IMR-90 (cell line): ENCODE data around the gene TRAF4.

Experiments
- CEBPB ChIP-seq: IDR thresholded peaks from 2 replicates; pipeline ENCODE4 v1.6.1; 2012; ENCODE audit warnings: low read depth, low read length, improper control_type of control experiment
- MXI1 ChIP-seq: IDR thresholded peaks from 2 replicates; pipeline ENCODE4 v1.6.1; 2012; ENCODE audit warnings: low read depth, mild to moderate bottlenecking, low read length, moderate library complexity, borderline replicate concordance
- POLR2A ChIP-seq: IDR thresholded peaks from 2 replicates; pipeline ENCODE4 v1.6.1; 2012; ENCODE audit warnings: mild to moderate bottlenecking, low read depth, low read length
- RAD21 ChIP-seq: IDR thresholded peaks from 2 replicates; pipeline ENCODE4 v1.6.1; 2012; ENCODE audit warnings: low read length, improper control_type of control experiment
- RCOR1 ChIP-seq: IDR thresholded peaks from 2 replicates; pipeline ENCODE4 v1.6.1; 2012; ENCODE audit warnings: mild to moderate bottlenecking, low read length, improper control_type of control experiment; ENCODE audit not compliant: insufficient replicate concordance

DNA sequence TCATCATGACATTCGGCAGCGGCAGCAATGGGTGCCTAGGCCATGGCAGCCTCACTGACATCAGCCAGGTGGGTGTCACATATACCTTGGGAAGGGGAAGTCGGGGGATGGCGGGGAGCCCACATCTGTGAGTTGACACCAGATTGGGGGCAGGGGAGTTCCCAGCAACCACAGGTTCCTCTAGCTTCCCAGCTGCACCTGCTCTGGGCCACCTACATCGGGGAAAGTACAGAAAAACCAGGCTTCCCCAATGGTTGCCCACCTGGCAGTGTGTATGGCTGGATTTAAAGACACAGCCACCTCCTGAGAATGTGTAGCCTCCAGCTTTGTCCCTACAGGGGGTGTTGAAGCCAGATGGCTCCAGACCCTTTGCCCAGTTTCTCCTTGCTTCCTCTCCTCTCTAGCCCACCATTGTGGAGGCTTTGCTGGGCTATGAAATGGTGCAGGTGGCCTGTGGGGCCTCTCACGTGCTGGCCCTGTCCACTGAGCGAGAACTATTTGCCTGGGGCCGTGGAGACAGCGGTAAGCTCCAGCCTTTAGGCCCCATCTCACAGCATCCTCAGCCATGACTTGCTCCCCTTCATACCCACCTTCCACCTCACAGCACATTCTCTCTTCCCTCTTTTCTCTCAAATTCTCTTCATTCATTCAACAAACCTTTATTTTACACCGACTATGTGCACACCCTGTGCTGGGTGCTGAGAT, 5.0 kb upstream of the TRAF4 start:
- TF ChIP-seq CEBPB (no peak), RAD21 (no peak), POLR2A (no peak), RCOR1 (no peak), MXI1 (no peak)
